H9 (cell line): ENCODE data around the gene ADGRF5. TPM values are rescaled to one million over a fixed set of nuclear protein-coding genes. Genes with fewer than 3 reads are reported as not detected.

Experiments
- DNase-seq: peaks from one replicate; pipeline ENCODE4 v3.0.0-alpha.2; 2017
- H2AFZ ChIP-seq: one replicate; pipeline ENCODE4 v1.6.1; 2013; ENCODE audit warnings: mild to moderate bottlenecking, low read length, control low read depth, moderate library complexity
- H2AK5ac ChIP-seq: 2 replicates; pipeline ENCODE4 v1.6.1; 2013; ENCODE audit warnings: low read length, control low read depth, mixed read lengths; ENCODE audit not compliant: insufficient read length
- H2BK120ac ChIP-seq: one replicate; pipeline ENCODE4 v1.6.1; 2013; ENCODE audit warnings: low read depth, mild to moderate bottlenecking, low read length, control low read depth, inconsistent platforms; ENCODE audit not compliant: poor library complexity, severe bottlenecking
- H2BK12ac ChIP-seq: 2 replicates; pipeline ENCODE4 v1.6.1; 2013; ENCODE audit warnings: low read length, control low read depth, mixed read lengths, low read depth; ENCODE audit not compliant: insufficient read length
- H2BK15ac ChIP-seq: 2 replicates; pipeline ENCODE4 v1.6.1; 2013; ENCODE audit warnings: low read depth, low read length, control low read depth
- H2BK20ac ChIP-seq: one replicate; pipeline ENCODE4 v1.6.1; 2013; ENCODE audit warnings: low read depth, mild to moderate bottlenecking, low read length, control low read depth, inconsistent platforms; ENCODE audit not compliant: poor library complexity, severe bottlenecking
- H2BK5ac ChIP-seq: 2 replicates; pipeline ENCODE4 v1.6.1; 2013; ENCODE audit warnings: low read length, control low read depth, mixed read lengths; ENCODE audit not compliant: insufficient read length
- H3K14ac ChIP-seq: 2 replicates; pipeline ENCODE4 v1.6.1; 2013; ENCODE audit warnings: low read length, control low read depth; ENCODE audit not compliant: insufficient read depth
- H3K18ac ChIP-seq: 2 replicates; pipeline ENCODE4 v1.6.1; 2013; ENCODE audit warnings: low read depth, mild to moderate bottlenecking, mixed read lengths, low read length, control low read depth; ENCODE audit not compliant: insufficient read length
- H3K23ac ChIP-seq: 2 replicates; pipeline ENCODE4 v1.6.1; 2013; ENCODE audit warnings: low read length, control low read depth, mixed read lengths, low read depth; ENCODE audit not compliant: insufficient read length
- H3K23me2 ChIP-seq: 2 replicates; pipeline ENCODE4 v1.6.1; 2013; ENCODE audit warnings: low read depth, mild to moderate bottlenecking, mixed read lengths, low read length, control low read depth; ENCODE audit not compliant: insufficient read length, poor library complexity, severe bottlenecking
- H3K27ac ChIP-seq: 2 replicates; pipeline ENCODE4 v1.5.1; 2013; ENCODE audit warnings: low read length, control low read depth, mixed read lengths, low read depth; ENCODE audit not compliant: insufficient read length
- H3K27me3 ChIP-seq: 2 replicates; pipeline ENCODE4 v1.6.1; 2013; ENCODE audit warnings: low read length, control low read depth, inconsistent platforms; ENCODE audit not compliant: insufficient read depth
- H3K4ac ChIP-seq: 2 replicates; pipeline ENCODE4 v1.6.1; 2013; ENCODE audit warnings: low read depth, mild to moderate bottlenecking, control low read depth, inconsistent platforms, low read length, moderate library complexity
- H3K4me1 ChIP-seq: 2 replicates; pipeline ENCODE4 v1.6.1; 2013; ENCODE audit warnings: low read length, control low read depth, inconsistent platforms; ENCODE audit not compliant: insufficient read depth
- H3K4me2 ChIP-seq: 2 replicates; pipeline ENCODE4 v1.6.1; 2013; ENCODE audit warnings: low read length, control low read depth, mixed read lengths; ENCODE audit not compliant: insufficient read length, insufficient read depth
- H3K56ac ChIP-seq: 2 replicates; pipeline ENCODE4 v1.6.1; 2013; ENCODE audit warnings: low read depth, mild to moderate bottlenecking, mixed read lengths, low read length, control low read depth; ENCODE audit not compliant: insufficient read length
- H3K79me1 ChIP-seq: 2 replicates; pipeline ENCODE4 v1.6.1; 2013; ENCODE audit warnings: low read depth, mild to moderate bottlenecking, moderate library complexity, low read length, control low read depth, inconsistent platforms; ENCODE audit not compliant: insufficient read depth, poor library complexity, severe bottlenecking
- H3K79me2 ChIP-seq: 2 replicates; pipeline ENCODE4 v1.6.1; 2013; ENCODE audit warnings: low read length, control low read depth, inconsistent platforms; ENCODE audit not compliant: insufficient read depth
- H3K9ac ChIP-seq: 2 replicates; pipeline ENCODE4 v1.6.1; 2013; ENCODE audit warnings: low read length, control low read depth, mixed read lengths; ENCODE audit not compliant: insufficient read length; ENCODE audit errors: extremely low read depth
- H3K9me3 ChIP-seq: one replicate; pipeline ENCODE4 v1.6.1; 2013; ENCODE audit warnings: low read depth, low read length, inconsistent platforms; ENCODE audit not compliant: control insufficient read depth
- H3T11ph ChIP-seq: one replicate; pipeline ENCODE4 v1.6.1; 2013; ENCODE audit warnings: mild to moderate bottlenecking, low read length, control low read depth, inconsistent platforms
- H4K20me1 ChIP-seq: one replicate; pipeline ENCODE4 v1.6.1; 2013; ENCODE audit not compliant: control insufficient read depth, insufficient read length, insufficient read depth
- H4K5ac ChIP-seq: 2 replicates; pipeline ENCODE4 v1.6.1; 2013; ENCODE audit warnings: low read depth, mild to moderate bottlenecking, mixed read lengths, low read length, control low read depth; ENCODE audit not compliant: insufficient read length
- H4K8ac ChIP-seq: replicated peaks from 2 replicates; pipeline ENCODE4 v1.6.1; 2013; ENCODE audit warnings: low read length, control low read depth, mixed read lengths, low read depth; ENCODE audit not compliant: insufficient read length
- H4K91ac ChIP-seq: 2 replicates; pipeline ENCODE4 v1.6.1; 2013; ENCODE audit warnings: low read depth, mild to moderate bottlenecking, moderate library complexity, mixed read lengths, low read length, control low read depth; ENCODE audit not compliant: insufficient read length
- H3K27ac Mint-ChIP-seq, 3 experiments: 2 replicates in 2 of 3; 3 replicates in 1 of 3; pipeline ENCODE4 v1.8.0; 2020 to 2021; ENCODE audit warnings: mixed read lengths in 3 of 3, mild to moderate bottlenecking in 1 of 3, moderate library complexity in 1 of 3
- H3K27me3 Mint-ChIP-seq: 2 replicates; pipeline ENCODE4 v1.8.0; 2021; ENCODE audit warnings: low read depth, mild to moderate bottlenecking, moderate library complexity, mixed read lengths
- H3K36me3 Mint-ChIP-seq, 3 experiments: 2 replicates in 2 of 3; 3 replicates in 1 of 3; pipeline ENCODE4 v1.8.0; 2020 to 2021; ENCODE audit warnings: low read depth in 3 of 3, mixed read lengths in 3 of 3; ENCODE audit not compliant: insufficient read depth in 1 of 3
- H3K4me1 Mint-ChIP-seq, 2 experiments: 2 replicates each; pipeline ENCODE4 v1.8.0; 2020; ENCODE audit warnings: mixed read lengths in 2 of 2
- H3K4me3 Mint-ChIP-seq, 2 experiments: 2 replicates in 1 of 2; 3 replicates in 1 of 2; pipeline ENCODE4 v1.8.0; 2020 to 2021; ENCODE audit warnings: mild to moderate bottlenecking in 2 of 2, mixed read lengths in 2 of 2, moderate library complexity in 1 of 2
- H3K9me3 Mint-ChIP-seq, 2 experiments: 2 replicates in 1 of 2; 3 replicates in 1 of 2; pipeline ENCODE4 v1.8.0; 2020; ENCODE audit warnings: mild to moderate bottlenecking in 2 of 2, mixed read lengths in 2 of 2, moderate library complexity in 1 of 2
- CTCF ChIP-seq: fragments of 200-600 bp; sonication (generic); conservative IDR thresholded peaks from 3 replicates; pipeline ENCODE4 v1.8.0; 2021; ENCODE audit warnings: antibody characterized with exemption, mild to moderate bottlenecking
- WGBS: extraction: QIAGEN DNeasy Blood & Tissue Kit; methylation state at CpG from one replicate; pipeline ENCODE4 v1.1.7; 2013; ENCODE audit warnings: missing lambda C conversion rate, low lambda C conversion rate, mixed read lengths; ENCODE audit not compliant: insufficient read length; ENCODE audit errors: extremely low coverage; 5-methylcytosine and 5-hydroxymethylcytosine counted together
- total RNA-seq: library from RNA; stranded (reverse); gene quantifications from 2 replicates; pipeline ENCODE4 v1.2.1, GENCODE V29; 2021

Gene ADGRF5
- total RNA-seq, 1 experiment from 2014 or later: not detected

GRCh38 chr6:46850792-46851191 lies 70.9 kb downstream of the ADGRF5 start:
- no peak overlapping the region for H2AFZ ChIP-seq
- DNase-seq: no peak
- H2BK20ac ChIP-seq: no peak overlapping the region
- peaks cover 13% of the 10 kb centered on the region for H3K27me3 Mint-ChIP-seq
- no peaks in the 10 kb centered on the region for H4K20me1 ChIP-seq
- H4K8ac ChIP-seq: no peak overlapping the region
- no peaks in the 10 kb centered on the region for H3K23me2 ChIP-seq
- no peak overlapping the region for H3K4me2 ChIP-seq
- H3K4me3 Mint-ChIP-seq: no peak overlapping the region
- H3K9me3 ChIP-seq: no peaks in the 10 kb centered on the region
- no peak overlapping the region for H4K91ac ChIP-seq
- H2BK12ac ChIP-seq: no peak overlapping the region
- no peak overlapping the region for H2BK5ac ChIP-seq
- no peak overlapping the region for H2BK15ac ChIP-seq
- H3K18ac ChIP-seq: no peak overlapping the region
- H3K79me2 ChIP-seq: no peaks in the 10 kb centered on the region
- H3K27ac Mint-ChIP-seq: no peak overlapping the region
- no peaks in the 10 kb centered on the region for H3K79me1 ChIP-seq
- no peak overlapping the region for H3K14ac ChIP-seq
- H3K9ac ChIP-seq: no peak overlapping the region
- H3K23ac ChIP-seq: no peak overlapping the region
- TF ChIP-seq CTCF: no peak
- no peak overlapping the region for H2AK5ac ChIP-seq
- H3K27ac ChIP-seq: no peak overlapping the region
- WGBS: no CpG with 5 or more reads among the region's 2 CpGs
- H4K5ac ChIP-seq: no peak overlapping the region
- H3K9me3 Mint-ChIP-seq: no peaks in the 10 kb centered on the region
- no peak overlapping the region for H3K4ac ChIP-seq
- no peaks in the 10 kb centered on the region for H3K27me3 ChIP-seq
- peaks cover 9 to 14% of the 10 kb centered on the region in 2 experiments for H3K4me1 Mint-ChIP-seq
- no peak overlapping the region for H3K56ac ChIP-seq
- H3K4me1 ChIP-seq: no peaks in the 10 kb centered on the region; the same call in 1 of the 2 replicates
- H3K36me3 Mint-ChIP-seq: no peaks in the 10 kb centered on the region; a peak in 1 of 7 replicates
- H3T11ph ChIP-seq: no peak overlapping the region
- H2BK120ac ChIP-seq: no peak overlapping the region
